Measurements from ENCODE around the gene DSG2. TPM values are rescaled to one million over a fixed set of nuclear protein-coding genes. Genes with fewer than 3 reads are reported as not detected.

The DSG2 gene
- total RNA-seq, 4 donors from 2014 or later = 4.0 to 6.9 (median 5.7) TPM

DNA sequence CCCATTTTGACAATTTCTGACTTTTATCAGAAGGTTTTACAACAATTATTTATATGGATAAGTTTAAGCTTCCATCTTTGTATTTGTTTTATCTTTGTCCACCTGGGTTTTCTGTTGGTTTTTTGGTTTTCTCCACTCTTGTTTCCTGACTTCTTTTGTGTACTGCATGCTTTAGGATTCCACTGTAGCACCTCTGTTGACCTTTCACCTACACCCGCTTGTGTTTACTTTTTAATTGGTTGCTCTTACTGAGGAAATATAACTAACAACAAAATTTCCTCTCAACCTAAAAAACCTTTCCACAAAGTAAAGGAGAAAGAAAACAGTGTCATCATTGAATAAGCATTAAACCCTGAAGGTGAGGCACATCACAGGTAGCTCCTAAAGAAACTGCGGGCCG lies 53.9 kb downstream of the DSG2 start:
- 91 to 93% methylated on average over 3 of the region's 3 CpGs for WGBS, 2 donors
- Histone ChIP-seq H3K27me3 (no peaks in the 10 kb centered on the region), H3K27ac (no peak overlapping the region), H3K9me3 (no peaks in the 10 kb centered on the region), H3K4me3 (no peak overlapping the region), H3K36me3 (no peaks in the 10 kb centered on the region), H3K4me1 (no peaks in the 10 kb centered on the region)
- TF ChIP-seq, protein P1, sequence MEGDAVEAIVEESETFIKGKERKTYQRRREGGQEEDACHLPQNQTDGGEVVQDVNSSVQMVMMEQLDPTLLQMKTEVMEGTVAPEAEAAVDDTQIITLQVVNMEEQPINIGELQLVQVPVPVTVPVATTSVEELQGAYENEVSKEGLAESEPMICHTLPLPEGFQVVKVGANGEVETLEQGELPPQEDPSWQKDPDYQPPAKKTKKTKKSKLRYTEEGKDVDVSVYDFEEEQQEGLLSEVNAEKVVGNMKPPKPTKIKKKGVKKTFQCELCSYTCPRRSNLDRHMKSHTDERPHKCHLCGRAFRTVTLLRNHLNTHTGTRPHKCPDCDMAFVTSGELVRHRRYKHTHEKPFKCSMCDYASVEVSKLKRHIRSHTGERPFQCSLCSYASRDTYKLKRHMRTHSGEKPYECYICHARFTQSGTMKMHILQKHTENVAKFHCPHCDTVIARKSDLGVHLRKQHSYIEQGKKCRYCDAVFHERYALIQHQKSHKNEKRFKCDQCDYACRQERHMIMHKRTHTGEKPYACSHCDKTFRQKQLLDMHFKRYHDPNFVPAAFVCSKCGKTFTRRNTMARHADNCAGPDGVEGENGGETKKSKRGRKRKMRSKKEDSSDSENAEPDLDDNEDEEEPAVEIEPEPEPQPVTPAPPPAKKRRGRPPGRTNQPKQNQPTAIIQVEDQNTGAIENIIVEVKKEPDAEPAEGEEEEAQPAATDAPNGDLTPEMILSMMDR (IDR thresholded peaks at IDR 0.05) = no peak
- TF ChIP-seq POLR2A (IDR thresholded peaks at IDR 0.05) = no peak
- TF ChIP-seq EP300 (IDR thresholded peaks at IDR 0.05) = no peak
- DNase-seq (ENCODE audit: low spot score in 2 of 2) = no peak

DNA sequence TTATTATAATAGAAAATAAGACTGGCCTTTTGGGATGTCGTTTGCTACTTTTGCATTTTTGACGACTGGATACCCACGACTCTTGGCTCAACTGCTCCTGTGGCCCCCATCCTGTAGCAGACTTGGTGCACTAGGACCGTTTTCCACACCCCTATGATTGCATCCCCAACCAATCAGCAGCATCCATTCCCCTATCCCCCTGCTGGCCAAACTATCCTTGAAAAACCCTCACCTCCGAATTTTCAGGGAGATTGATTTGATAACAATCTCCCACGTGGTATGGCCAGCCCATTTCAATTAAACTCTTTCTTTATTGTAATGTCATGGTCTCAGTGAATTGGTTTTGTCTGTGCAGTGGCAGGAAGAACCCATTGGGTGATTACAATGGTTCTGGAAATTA lies 55.8 kb downstream of the DSG2 start:
- WGBS, 2 donors = 40 to 43% methylated on average over 6 of the region's 6 CpGs
- TF ChIP-seq, protein P1 (IDR thresholded peaks at IDR 0.05) = no peak
- TF ChIP-seq POLR2A (IDR thresholded peaks at IDR 0.05) (no peak), EP300 (IDR thresholded peaks at IDR 0.05) (no peak)
- Histone ChIP-seq H3K9me3 (no peaks in the 10 kb centered on the region), H3K4me3 (no peak overlapping the region), H3K27ac (no peak overlapping the region), H3K27me3 (no peaks in the 10 kb centered on the region), H3K36me3 (no peaks in the 10 kb centered on the region), H3K4me1 (no peaks in the 10 kb centered on the region)
- DNase-seq (ENCODE audit: low spot score in 2 of 2) = no peak

DNA sequence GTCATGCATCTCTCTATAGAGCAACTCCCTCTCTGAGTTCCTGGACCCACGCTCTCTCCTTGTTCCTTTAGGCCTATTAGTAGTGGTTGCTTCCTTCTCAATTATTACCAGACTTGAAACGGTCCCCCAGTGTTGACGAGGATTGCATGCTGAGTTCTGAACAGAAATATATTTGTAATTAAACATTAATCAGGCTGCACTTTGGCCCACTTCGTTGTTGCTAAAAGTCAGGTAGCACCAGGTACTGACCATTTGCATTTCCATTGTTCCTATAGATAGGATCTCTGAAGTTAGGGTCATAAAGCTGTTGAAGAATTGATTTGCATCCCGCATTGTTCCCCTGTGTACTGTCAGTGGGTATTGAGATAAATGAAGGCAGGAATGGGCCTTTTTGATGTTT lies 56.8 kb downstream of the DSG2 start:
- DNase-seq (ENCODE audit: low spot score in 2 of 2) = no peak
- Histone ChIP-seq H3K27me3 (no peaks in the 10 kb centered on the region), H3K27ac (no peak overlapping the region), H3K4me3 (no peak overlapping the region), H3K4me1 (no peaks in the 10 kb centered on the region), H3K36me3 (no peaks in the 10 kb centered on the region), H3K9me3 (no peaks in the 10 kb centered on the region)
- TF ChIP-seq POLR2A (IDR thresholded peaks at IDR 0.05) = no peak
- TF ChIP-seq EP300 (IDR thresholded peaks at IDR 0.05) = no peak
- TF ChIP-seq, protein P1 (IDR thresholded peaks at IDR 0.05) = no peak
- WGBS, 2 donors = 71 to 73% methylated on average over 5 of the region's 5 CpGs

DNA sequence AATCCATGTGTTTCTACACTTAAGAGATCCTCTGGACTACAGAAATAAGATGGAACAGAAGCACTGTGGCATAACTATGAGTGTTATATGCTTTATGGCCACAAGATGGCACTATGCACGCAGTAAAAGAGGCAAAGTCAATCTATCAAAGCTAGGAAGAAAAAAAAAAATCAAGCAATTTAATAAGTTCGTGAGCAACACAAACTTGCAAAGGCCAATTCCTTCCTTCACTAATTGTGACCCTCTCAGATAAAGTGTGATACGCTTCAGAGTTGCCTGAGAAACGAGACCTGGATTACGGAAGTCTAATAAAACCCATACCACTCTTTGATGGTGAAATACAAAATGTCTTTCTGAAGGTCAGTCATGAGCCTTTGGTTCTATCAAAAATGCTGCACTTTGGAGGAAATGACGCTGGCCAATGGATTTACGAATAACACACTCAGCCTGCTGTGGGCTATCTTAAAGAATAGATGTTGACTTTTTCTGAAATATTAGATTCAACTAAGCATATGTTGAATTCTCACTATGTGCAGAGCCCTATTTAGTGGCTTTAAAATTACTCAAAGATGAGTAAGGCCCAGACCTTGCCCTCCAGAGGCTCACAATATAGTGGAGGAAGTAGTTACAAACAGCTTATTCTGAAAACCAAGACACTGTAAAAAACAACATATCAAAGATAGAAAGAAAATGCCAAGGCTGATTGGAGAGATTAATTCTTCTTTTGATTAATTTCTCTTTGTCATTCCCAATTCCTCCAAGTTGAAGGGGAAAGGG lies 58.2 kb downstream of the DSG2 start:
- no peaks in the 10 kb centered on the region for H3K4me1 ChIP-seq
- H3K4me3 ChIP-seq = no peak overlapping the region
- TF ChIP-seq, protein P1 (IDR thresholded peaks at IDR 0.05) = peak; percentile 64 to 82 (median 73)
- no peak for TF ChIP-seq POLR2A (IDR thresholded peaks at IDR 0.05)
- no peaks in the 10 kb centered on the region for H3K36me3 ChIP-seq
- peak in 1 of 2 donors; percentile 71 for DNase-seq (ENCODE audit: low spot score in 2 of 2)
- H3K27ac ChIP-seq = no peak overlapping the region
- H3K27me3 ChIP-seq = no peaks in the 10 kb centered on the region
- H3K9me3 ChIP-seq = no peaks in the 10 kb centered on the region
- WGBS, 2 donors = 15 to 17% methylated on average over 7 of the region's 7 CpGs

DNA sequence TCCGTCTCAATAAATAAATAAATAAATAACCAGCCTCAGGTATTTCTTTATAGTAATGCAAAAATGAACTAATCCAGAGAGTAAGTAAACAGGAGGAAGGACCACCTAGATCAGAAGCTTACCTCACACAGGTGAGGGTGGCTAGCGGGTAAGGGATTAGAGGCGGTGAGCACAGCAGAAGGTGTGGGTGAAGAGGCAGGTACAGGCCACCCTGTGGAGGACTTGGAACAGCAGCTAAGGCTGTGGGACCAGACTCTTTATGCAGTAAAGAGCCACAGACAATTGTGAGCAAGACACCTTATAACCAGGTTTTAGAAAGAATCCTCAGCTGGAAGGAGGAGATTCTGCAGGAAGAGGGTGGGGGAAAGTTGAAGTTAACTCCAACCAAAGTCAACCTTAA lies 59.5 kb downstream of the DSG2 start:
- H3K36me3 ChIP-seq = no peaks in the 10 kb centered on the region
- H3K4me1 ChIP-seq = no peaks in the 10 kb centered on the region
- 91 to 95% methylated on average over 3 of the region's 3 CpGs for WGBS, 2 donors
- H3K9me3 ChIP-seq = no peaks in the 10 kb centered on the region
- no peak for DNase-seq (ENCODE audit: low spot score in 2 of 2)
- no peak overlapping the region for H3K4me3 ChIP-seq
- no peak overlapping the region for H3K27ac ChIP-seq
- TF ChIP-seq, protein P1 (IDR thresholded peaks at IDR 0.05) = no peak
- no peak for TF ChIP-seq POLR2A (IDR thresholded peaks at IDR 0.05)
- no peak for TF ChIP-seq EP300 (IDR thresholded peaks at IDR 0.05)
- no peaks in the 10 kb centered on the region for H3K27me3 ChIP-seq

All from tibial nerve (tissue), 4 donors.